H1 (cell line): Measurements from ENCODE around the gene TAF1B. TPM values are rescaled to one million over a fixed set of nuclear protein-coding genes. Genes with fewer than 3 reads are reported as not detected.

ENCODE experiments used
- CTCF ChIA-PET: fragments of 300-600 bp; sonication (Branson Sonifier 250); formaldehyde crosslinking; loops from one replicate; lab custom pipeline; 2021; ENCODE audit not compliant: partially characterized antibody; lab: Charles Lee
- POLR2A ChIA-PET: fragments of 300-600 bp; sonication (Branson Sonifier 250); formaldehyde crosslinking; loops from one replicate; lab custom pipeline; 2021; ENCODE audit warnings: inconsistent platforms; ENCODE audit not compliant: partially characterized antibody; lab: Charles Lee
- DNase-seq, 2 experiments: peaks; one replicate each; pipeline versions ENCODE4 v3.0.0 to v3.0.0-alpha.2; 2010 to 2022; ENCODE audit warnings: low spot score in 2 of 2, low read depth in 1 of 2, mixed read lengths in 1 of 2
- FAIRE-seq: peaks from 2 replicates; lab custom pipeline; 2011; peaks lifted over from hg19 to GRCh38; lab: Jason Lieb, UNC
- H2AFZ ChIP-seq: 2 replicates; pipeline ENCODE4 v1.8.1; 2012; ENCODE audit warnings: low read length, inconsistent platforms
- H2AK5ac ChIP-seq: 2 replicates; pipeline ENCODE4 v1.6.1; 2013; ENCODE audit warnings: low read depth, low read length
- H2BK120ac ChIP-seq: replicated peaks from 2 replicates; pipeline ENCODE3; 2013; ENCODE audit warnings: low read depth, low read length, inconsistent platforms
- H2BK12ac ChIP-seq: 2 replicates; pipeline ENCODE4 v1.6.1; 2013; ENCODE audit warnings: low read depth, low read length
- H2BK15ac ChIP-seq: 2 replicates; pipeline ENCODE4 v1.6.1; 2013; ENCODE audit warnings: low read length
- H2BK20ac ChIP-seq: 2 replicates; pipeline ENCODE4 v1.6.1; 2013; ENCODE audit warnings: low read length
- H2BK5ac ChIP-seq: 2 replicates; pipeline ENCODE4 v1.6.1; 2013; ENCODE audit warnings: low read depth, low read length
- H3K14ac ChIP-seq: 2 replicates; pipeline ENCODE4 v1.6.1; 2013; ENCODE audit warnings: inconsistent platforms; ENCODE audit not compliant: insufficient read length
- H3K18ac ChIP-seq: 2 replicates; pipeline ENCODE4 v1.6.1; 2013; ENCODE audit warnings: low read length; ENCODE audit errors: extremely low read depth
- H3K23ac ChIP-seq: 2 replicates; pipeline ENCODE4 v1.6.1; 2013; ENCODE audit warnings: inconsistent platforms; ENCODE audit not compliant: insufficient read length
- H3K23me2 ChIP-seq: 2 replicates; pipeline ENCODE4 v1.6.1; 2013; ENCODE audit warnings: low read depth, low read length
- H3K27ac ChIP-seq: 2 replicates; pipeline ENCODE4 v1.6.1; 2011; ENCODE audit warnings: low read depth, low read length, inconsistent platforms
- H3K27me3 ChIP-seq, 4 experiments: replicated peaks in 1 of 4; 1 replicate in 1 of 4; 2 replicates in 3 of 4; pipeline versions ENCODE4 v1.6.1 to v1.8.1; 2011 to 2013; ENCODE audit warnings: low read length in 3 of 4, mild to moderate bottlenecking in 3 of 4, inconsistent platforms in 2 of 4, mixed read lengths in 2 of 4, moderate library complexity in 1 of 4; ENCODE audit not compliant: control insufficient read depth in 3 of 4, insufficient read depth in 3 of 4; ENCODE audit errors: extremely low read depth in 1 of 4
- H3K36me3 ChIP-seq, 4 experiments: 2 replicates each; pipeline versions ENCODE4 v1.6.1 to v1.8.1; 2011 to 2013; ENCODE audit warnings: mild to moderate bottlenecking in 4 of 4, low read length in 3 of 4, moderate library complexity in 2 of 4, control low read depth in 1 of 4, inconsistent platforms in 1 of 4; ENCODE audit not compliant: insufficient read depth in 4 of 4, control insufficient read depth in 2 of 4
- H3K4ac ChIP-seq: replicated peaks from 2 replicates; pipeline ENCODE3; 2013; ENCODE audit warnings: low read length, low read depth, mixed read lengths, inconsistent platforms; ENCODE audit not compliant: insufficient read length
- H3K4me1 ChIP-seq, 4 experiments: replicated peaks in 1 of 4; 1 replicate in 1 of 4; 2 replicates in 3 of 4; pipeline versions ENCODE4 v1.6.1 to v1.8.1; 2011 to 2013; ENCODE audit warnings: low read length in 3 of 4, inconsistent platforms in 2 of 4, mixed read lengths in 1 of 4; ENCODE audit not compliant: insufficient read depth in 4 of 4, control insufficient read depth in 3 of 4
- H3K4me2 ChIP-seq, 2 experiments: 2 replicates each; pipeline versions ENCODE4 v1.6.1 to v1.8.1; 2011 to 2013; ENCODE audit warnings: low read depth in 2 of 2, low read length in 2 of 2, control low read depth in 1 of 2, inconsistent platforms in 1 of 2, mild to moderate bottlenecking in 1 of 2; ENCODE audit not compliant: insufficient read depth in 1 of 2
- H3K4me3 ChIP-seq, 4 experiments: fragments of 200-600, 300-600 bp in 1 of 4; sonication (generic), shearing (Covaris generic), sonication (Bioruptor Twin) in 1 of 4; 2 replicates each; pipeline versions ENCODE4 v1.5.1 to v1.8.1; 2011 to 2016; ENCODE audit warnings: low read length in 4 of 4, low read depth in 3 of 4, control low read depth in 2 of 4, inconsistent platforms in 2 of 4, mild to moderate bottlenecking in 2 of 4, mixed read lengths in 1 of 4, moderate library complexity in 1 of 4; ENCODE audit not compliant: insufficient read depth in 2 of 4; ENCODE audit errors: extremely low read depth in 1 of 4
- H3K56ac ChIP-seq: replicated peaks from 2 replicates; pipeline ENCODE3; 2013; ENCODE audit warnings: low read depth, mild to moderate bottlenecking, mixed read lengths, low read length, inconsistent platforms; ENCODE audit not compliant: insufficient read length
- H3K79me1 ChIP-seq: 2 replicates; pipeline ENCODE4 v1.6.1; 2013; ENCODE audit warnings: low read depth, low read length, control low read depth
- H3K79me2 ChIP-seq, 2 experiments: 2 replicates each; pipeline versions ENCODE4 v1.6.1 to v1.8.1; 2012 to 2013; ENCODE audit warnings: low read length in 2 of 2, mild to moderate bottlenecking in 2 of 2, inconsistent platforms in 1 of 2; ENCODE audit not compliant: insufficient read depth in 2 of 2, control insufficient read depth in 1 of 2
- H3K9ac ChIP-seq, 4 experiments: replicated peaks in 1 of 4; 1 replicate in 1 of 4; 2 replicates in 3 of 4; pipeline versions ENCODE4 v1.6.1 to v1.8.1; 2011 to 2013; ENCODE audit warnings: low read depth in 3 of 4, low read length in 3 of 4, control low read depth in 2 of 4, mild to moderate bottlenecking in 2 of 4, moderate library complexity in 2 of 4, inconsistent platforms in 1 of 4; ENCODE audit errors: extremely low read depth in 1 of 4
- H3K9me3 ChIP-seq, 2 experiments: 2 replicates each; pipeline versions ENCODE4 v1.6.1 to v1.8.1; 2012 to 2013; ENCODE audit warnings: mild to moderate bottlenecking in 2 of 2, moderate library complexity in 2 of 2, control low read depth in 1 of 2, inconsistent platforms in 1 of 2, low read depth in 1 of 2, low read length in 1 of 2, mixed read lengths in 1 of 2; ENCODE audit not compliant: insufficient read depth in 2 of 2
- H4K20me1 ChIP-seq, 2 experiments: replicated peaks in 1 of 2; 2 replicates each; pipeline versions ENCODE3 to v1.8.1; 2011 to 2013; ENCODE audit warnings: inconsistent platforms in 2 of 2, low read length in 2 of 2, mild to moderate bottlenecking in 1 of 2; ENCODE audit not compliant: insufficient read depth in 2 of 2, control insufficient read depth in 1 of 2
- H4K5ac ChIP-seq: 2 replicates; pipeline ENCODE4 v1.6.1; 2013; ENCODE audit warnings: low read length, low read depth, mixed read lengths, inconsistent platforms; ENCODE audit not compliant: insufficient read length
- H4K8ac ChIP-seq: 2 replicates; pipeline ENCODE4 v1.8.0; 2013; ENCODE audit warnings: mild to moderate bottlenecking, moderate library complexity, low read length, inconsistent platforms; ENCODE audit not compliant: insufficient read depth; ENCODE audit errors: extremely low read depth
- H4K91ac ChIP-seq: replicated peaks from 2 replicates; pipeline ENCODE3; 2013; ENCODE audit warnings: low read length, mixed read lengths, inconsistent platforms; ENCODE audit not compliant: insufficient read length
- BRCA1 ChIP-seq: IDR thresholded peaks from 2 replicates; pipeline ENCODE4 v1.6.1; 2012; ENCODE audit warnings: low read depth, low read length, improper control_type of control experiment
- CBX8 ChIP-seq: fragments of 300-800, 300-1000 bp; sonication (generic); IDR thresholded peaks from 2 replicates; pipeline ENCODE4 v1.7.1; 2016; ENCODE audit warnings: low read depth, low read length, borderline replicate concordance
- CHD1 ChIP-seq: IDR thresholded peaks from 2 replicates; pipeline ENCODE4 v1.6.1; 2012; ENCODE audit warnings: low read depth, low read length, improper control_type of control experiment
- CTBP2 ChIP-seq: IDR thresholded peaks from 2 replicates; pipeline ENCODE4 v1.7.0; 2011; ENCODE audit warnings: borderline replicate concordance, mild to moderate bottlenecking, moderate library complexity, mixed read lengths, low read length; ENCODE audit not compliant: insufficient read depth, insufficient read length
- EZH2 ChIP-seq: fragments of 200-600 bp; sonication (generic); IDR thresholded peaks from 2 replicates; pipeline ENCODE4 v1.7.1; 2012; ENCODE audit warnings: low read depth, mild to moderate bottlenecking, moderate library complexity, low read length, inconsistent platforms; ENCODE audit not compliant: severe bottlenecking
- GTF2F1 ChIP-seq: IDR thresholded peaks from 2 replicates; pipeline ENCODE4 v1.6.1; 2012; ENCODE audit warnings: low read depth, low read length, improper control_type of control experiment, borderline replicate concordance
- HDAC6 ChIP-seq: IDR thresholded peaks from one replicate; pipeline ENCODE4 v1.7.1; 2012; ENCODE audit warnings: low read depth, mild to moderate bottlenecking, inconsistent platforms, low read length, moderate library complexity
- KDM5A ChIP-seq: fragments of 200-600 bp; IDR thresholded peaks from 2 replicates; pipeline ENCODE4 v1.7.1; 2012; ENCODE audit warnings: mild to moderate bottlenecking, low read length, inconsistent platforms, mixed read lengths
- PHF8 ChIP-seq: fragments of 200-600 bp; sonication (generic); conservative IDR thresholded peaks from 2 replicates; pipeline ENCODE4 v1.7.1; 2012; ENCODE audit warnings: low read depth, mild to moderate bottlenecking, inconsistent platforms, low read length, moderate library complexity
- SAP30 ChIP-seq: fragments of 300-600 bp; sonication (generic); IDR thresholded peaks from 2 replicates; pipeline ENCODE4 v1.7.1; 2012; ENCODE audit warnings: low read length, moderate library complexity, mild to moderate bottlenecking, inconsistent platforms; ENCODE audit not compliant: insufficient read depth, insufficient replicate concordance
- SIX5 ChIP-seq: IDR thresholded peaks from 2 replicates; pipeline ENCODE4 v1.6.1; 2011; ENCODE audit warnings: mild to moderate bottlenecking, low read depth, low read length
- SP1 ChIP-seq: IDR thresholded peaks from 2 replicates; pipeline ENCODE4 v1.6.1; 2011; ENCODE audit warnings: low read depth, low read length
- SRF ChIP-seq: IDR thresholded peaks from 2 replicates; pipeline ENCODE4 v1.6.1; 2011; ENCODE audit warnings: mild to moderate bottlenecking, low read depth, low read length, moderate library complexity
- SUZ12 ChIP-seq: fragments of 200-600 bp; sonication (generic); IDR thresholded peaks from 2 replicates; pipeline ENCODE4 v1.6.1; 2012; ENCODE audit warnings: mild to moderate bottlenecking, inconsistent platforms, low read length, moderate library complexity, mixed read lengths
- ZNF274 ChIP-seq: IDR thresholded peaks from 2 replicates; pipeline ENCODE4 v1.7.0; 2012; ENCODE audit warnings: low read length, borderline replicate concordance; ENCODE audit errors: extremely low read depth
- WGBS, 2 experiments: shearing (Covaris generic) in 1 of 2; methylation state at CpG; one replicate each; pipeline versions ENCODE4 v1.1.6 to v1.1.7; 2013 to 2015; ENCODE audit warnings: low lambda C conversion rate in 2 of 2, mixed read lengths in 2 of 2, inconsistent platforms in 1 of 2, low coverage in 1 of 2, missing lambda C conversion rate in 1 of 2; ENCODE audit not compliant: insufficient replicate concordance in 2 of 2, insufficient coverage in 1 of 2, insufficient read length in 1 of 2; ENCODE audit errors: extremely low coverage in 1 of 2, missing lambda C conversion rate in 1 of 2; 5-methylcytosine and 5-hydroxymethylcytosine counted together
- polyA plus RNA-seq, 7 experiments: library from polyadenylated mRNA; depleted of rRNA in 3 of 7; stranded (reverse) in 5 of 7; unstranded in 2 of 7; fragments of >200 nt in 5 of 7; fragments of 200-250 nt in 2 of 7; gene quantifications; 1 replicate in 5 of 7; 2 replicates in 1 of 7; 4 replicates in 1 of 7; pipeline versions ENCODE4 v1.2.1 to v1.2.3, GENCODE V29; 2011 to 2013; ENCODE audit warnings: missing spikeins in 2 of 7, mixed read lengths in 2 of 7
- total RNA-seq: library from RNA; stranded (reverse); fragmentation: NEBNext Ultra II Directional; extraction: Animal tissue kit (Norgen Biotek cat#: 25700); gene quantifications from 2 replicates; pipeline ENCODE4 v1.2.1, GENCODE V29; 2021

The TAF1B gene
- total and polyA plus RNA-seq, 2 of the 8 experiments (the other 6 are each of a cell fraction or from before 2014, with no cell fraction given) = 6.6 to 25.2 TPM

GRCh38 chr2:9905413-9905812, 62.1 kb downstream of the TAF1B start:
- Histone ChIP-seq H3K36me3 (peaks cover 0 to 7% (median 0%) of the 10 kb centered on the region in 4 experiments; a peak in 1 of 8 replicates), H2AK5ac (no peak overlapping the region), H3K79me1 (no peaks in the 10 kb centered on the region), H3K56ac (no peak overlapping the region), H3K4me2 (no peak overlapping the region), H3K4me3 (no peak overlapping the region), H4K91ac (no peak overlapping the region), H2BK20ac (no peak overlapping the region), H3K23ac (no peak overlapping the region), H3K14ac (no peak overlapping the region), H4K8ac (no peak overlapping the region), H3K4me1 (no peaks in the 10 kb centered on the region; a peak in 1 of 7 replicates), H3K27me3 (no peaks in the 10 kb centered on the region), H3K79me2 (no peaks in the 10 kb centered on the region), H4K5ac (no peak overlapping the region), H3K18ac (no peak overlapping the region), H4K20me1 (no peaks in the 10 kb centered on the region), H2BK5ac (no peak overlapping the region), H3K9ac (no peak overlapping the region), H3K23me2 (no peaks in the 10 kb centered on the region), H2AFZ (no peak overlapping the region), H3K4ac (no peak overlapping the region), H2BK120ac (no peak overlapping the region), H3K27ac (no peak overlapping the region), H2BK12ac (no peak overlapping the region), H3K9me3 (no peaks in the 10 kb centered on the region), H2BK15ac (no peak overlapping the region)
- FAIRE-seq = no peak
- no peak for DNase-seq
- ChIA-PET POLR2A (interaction anchor here (1.4 kb wide), 1 partner anchor 8 kb away, joined by 3 read pairs; no protein-coding TSS in a partner anchor), CTCF (no interaction called here)
- 86% methylated on average over 1 of the region's 1 CpG; no CpG with 5 or more reads in 1 of the 2 experiments for WGBS, 2 experiments
- TF ChIP-seq BRCA1 (no peak), SIX5 (no peak), CBX8 (no peak), GTF2F1 (no peak), SRF (no peak), EZH2 (no peak), CTBP2 (no peak), HDAC6 (no peak), SUZ12 (no peak), PHF8 (no peak), SP1 (no peak), SAP30 (no peak), KDM5A (no peak), ZNF274 (no peak), CHD1 (no peak)
